Islet of Langerhans (tissue), 1 donor: ENCODE results near the gene COG3.
"Not testable (repeated sequence)": the region's sequence is repeated elsewhere in the genome, so short reads cannot be mapped to it uniquely, and the experiment has no call there.

Experiments used
- FAIRE-seq: peaks from one replicate; lab custom pipeline; 2011; peaks lifted over from hg19 to GRCh38; lab: Jason Lieb, UNC

The COG3 gene, protein sequence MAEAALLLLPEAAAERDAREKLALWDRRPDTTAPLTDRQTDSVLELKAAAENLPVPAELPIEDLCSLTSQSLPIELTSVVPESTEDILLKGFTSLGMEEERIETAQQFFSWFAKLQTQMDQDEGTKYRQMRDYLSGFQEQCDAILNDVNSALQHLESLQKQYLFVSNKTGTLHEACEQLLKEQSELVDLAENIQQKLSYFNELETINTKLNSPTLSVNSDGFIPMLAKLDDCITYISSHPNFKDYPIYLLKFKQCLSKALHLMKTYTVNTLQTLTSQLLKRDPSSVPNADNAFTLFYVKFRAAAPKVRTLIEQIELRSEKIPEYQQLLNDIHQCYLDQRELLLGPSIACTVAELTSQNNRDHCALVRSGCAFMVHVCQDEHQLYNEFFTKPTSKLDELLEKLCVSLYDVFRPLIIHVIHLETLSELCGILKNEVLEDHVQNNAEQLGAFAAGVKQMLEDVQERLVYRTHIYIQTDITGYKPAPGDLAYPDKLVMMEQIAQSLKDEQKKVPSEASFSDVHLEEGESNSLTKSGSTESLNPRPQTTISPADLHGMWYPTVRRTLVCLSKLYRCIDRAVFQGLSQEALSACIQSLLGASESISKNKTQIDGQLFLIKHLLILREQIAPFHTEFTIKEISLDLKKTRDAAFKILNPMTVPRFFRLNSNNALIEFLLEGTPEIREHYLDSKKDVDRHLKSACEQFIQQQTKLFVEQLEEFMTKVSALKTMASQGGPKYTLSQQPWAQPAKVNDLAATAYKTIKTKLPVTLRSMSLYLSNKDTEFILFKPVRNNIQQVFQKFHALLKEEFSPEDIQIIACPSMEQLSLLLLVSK

DNA sequence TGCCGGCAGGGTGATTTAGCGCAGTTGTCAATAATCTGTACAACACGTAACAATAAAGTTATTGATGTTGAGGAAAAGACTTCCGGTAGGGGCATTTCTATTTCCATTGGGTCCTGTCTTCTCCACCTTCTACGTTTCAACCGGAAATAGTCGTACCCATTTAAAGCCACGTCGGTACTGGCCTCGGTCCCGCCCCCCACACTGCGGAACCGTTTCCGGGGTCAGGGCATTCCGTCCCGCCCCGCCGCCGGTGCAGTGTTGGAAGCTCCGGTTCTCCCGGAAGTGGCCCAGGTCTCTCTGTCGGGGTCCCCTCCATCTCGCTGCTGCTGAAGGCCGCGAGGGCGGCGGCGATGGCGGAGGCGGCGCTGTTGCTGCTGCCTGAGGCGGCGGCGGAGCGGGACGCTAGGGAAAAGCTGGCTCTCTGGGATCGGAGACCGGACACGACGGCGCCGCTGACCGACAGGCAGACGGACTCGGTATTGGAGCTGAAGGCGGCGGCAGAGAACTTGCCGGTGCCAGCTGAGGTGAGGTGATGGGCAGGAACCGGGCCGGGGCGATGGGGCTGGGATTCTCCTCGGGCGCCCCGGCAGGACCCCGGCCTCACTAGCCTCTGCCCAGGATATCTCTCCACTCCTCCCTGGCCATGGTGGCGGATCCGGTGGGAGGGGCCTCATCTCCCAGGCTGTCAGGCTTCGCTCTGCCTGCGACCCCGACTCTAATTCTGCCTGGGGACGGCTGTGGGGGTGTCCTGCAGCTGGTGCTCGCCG lies at the start of gene COG3:
Gene COG3, plus strand, starts transcription at position 253 of the 767 bp plus-strand sequence. Its CDS starts 98 bp downstream, at position 351.
- peak; percentile 96 for FAIRE-seq

DNA sequence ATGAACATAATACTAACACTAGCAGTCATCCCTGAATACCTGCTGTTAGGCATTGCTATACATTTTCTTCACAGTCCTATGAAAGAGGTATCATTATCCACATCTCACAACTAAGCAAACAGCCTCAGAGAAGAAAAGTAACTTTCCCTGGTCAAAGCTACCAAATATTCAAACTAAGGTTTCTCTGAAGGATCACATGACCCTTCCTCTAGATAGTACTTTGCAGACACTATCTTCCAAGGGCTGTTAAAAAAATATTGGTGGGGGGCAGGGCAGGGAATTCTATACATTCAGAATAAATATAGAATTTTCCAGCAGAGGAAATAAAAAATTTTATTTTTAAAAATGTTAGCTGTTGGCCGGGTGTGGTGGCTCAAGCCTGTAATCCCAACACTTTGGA lies 49.6 kb upstream of the COG3 start:
- no peak for FAIRE-seq

DNA sequence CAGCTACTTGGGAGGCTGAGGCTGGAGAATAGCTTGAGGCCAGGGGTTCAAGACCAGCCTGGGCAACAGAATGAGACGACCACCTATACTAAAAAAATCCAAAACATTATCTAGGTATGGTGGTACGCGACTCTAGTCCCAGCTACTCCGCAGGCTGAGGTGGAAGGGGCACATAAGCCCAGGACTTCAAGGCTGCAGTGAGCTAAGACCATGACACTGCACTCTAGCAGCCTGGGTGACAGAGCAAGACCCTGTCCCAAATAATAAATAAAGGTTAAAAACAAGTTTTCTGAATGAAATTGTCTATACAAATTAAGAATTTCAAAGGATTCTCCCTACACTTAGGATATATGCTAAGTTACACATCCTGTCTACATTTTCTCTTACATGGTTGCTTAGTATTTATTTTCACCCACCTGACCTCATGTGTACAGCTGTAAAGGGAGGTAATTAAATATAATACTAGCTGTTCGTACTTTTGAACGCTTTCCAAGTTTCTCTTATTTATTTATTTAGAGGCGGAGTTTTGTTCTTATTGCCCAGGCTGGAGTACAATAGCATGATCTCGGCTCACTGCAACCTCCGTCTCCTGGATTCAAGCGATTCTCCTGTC lies 48.1 kb upstream of the COG3 start:
- no peak for FAIRE-seq

DNA sequence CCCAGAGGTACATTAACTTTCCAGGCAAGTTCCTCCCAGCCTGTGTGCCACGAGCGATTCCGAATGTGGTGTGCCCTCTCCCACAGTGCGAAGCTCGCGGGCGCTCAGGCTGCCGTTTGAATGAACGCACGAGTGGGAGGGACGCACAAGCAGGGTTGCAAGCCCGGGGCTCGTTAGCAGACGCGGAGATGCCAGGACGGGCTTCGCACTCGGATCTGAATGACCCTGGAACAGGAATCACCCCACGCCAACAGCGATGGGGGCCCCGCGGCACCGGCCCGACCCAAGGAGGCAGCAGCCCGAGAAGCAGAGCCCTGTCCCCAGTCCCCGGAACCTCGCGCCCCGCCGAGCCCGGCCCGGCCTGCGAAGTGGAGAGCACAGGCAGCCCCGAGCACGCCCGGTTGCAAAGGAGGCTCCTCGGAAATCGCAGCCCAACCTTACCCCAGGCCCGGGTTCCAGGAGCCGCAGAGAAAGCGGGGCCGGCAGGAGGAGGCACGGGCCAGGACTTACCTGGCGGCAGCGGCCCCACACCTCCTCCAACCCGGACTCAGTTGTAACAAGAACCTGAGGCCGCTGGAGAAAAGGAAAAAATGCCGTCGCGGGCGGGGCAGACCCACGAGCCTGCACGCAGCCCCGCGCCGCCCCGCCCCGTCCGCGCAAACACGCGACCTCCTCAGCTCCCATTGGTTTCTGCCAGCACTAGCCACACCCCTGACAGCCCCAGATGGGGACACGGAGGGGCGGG lies 46.8 kb upstream of the COG3 start, which contains the start of gene SLC25A30:
Gene SLC25A30, minus strand, starts transcription at position 584 of the 745 bp plus-strand sequence. CDS start 6,948 bp downstream, outside the sequence.
- no peak for FAIRE-seq

DNA sequence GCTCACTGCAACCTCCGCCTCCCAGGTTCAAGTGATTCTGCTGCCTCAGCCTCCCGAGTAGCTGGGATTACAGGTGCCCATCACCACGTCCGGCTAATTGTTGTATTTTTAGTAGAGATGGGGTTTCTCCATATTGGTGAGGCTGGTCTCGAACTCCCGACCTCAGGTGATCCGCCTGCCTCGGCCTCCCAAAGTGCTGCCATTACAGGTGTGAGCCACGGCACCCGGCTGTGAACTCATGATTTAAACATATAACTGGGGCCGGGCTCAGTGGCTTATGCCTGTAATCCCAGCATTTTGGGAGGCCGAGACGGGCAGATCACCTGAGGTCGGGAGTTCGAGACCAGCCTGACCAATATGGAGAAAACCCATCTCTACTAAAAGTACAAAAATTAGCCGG lies 45.4 kb upstream of the COG3 start:
- not testable (repeated sequence) for FAIRE-seq

DNA sequence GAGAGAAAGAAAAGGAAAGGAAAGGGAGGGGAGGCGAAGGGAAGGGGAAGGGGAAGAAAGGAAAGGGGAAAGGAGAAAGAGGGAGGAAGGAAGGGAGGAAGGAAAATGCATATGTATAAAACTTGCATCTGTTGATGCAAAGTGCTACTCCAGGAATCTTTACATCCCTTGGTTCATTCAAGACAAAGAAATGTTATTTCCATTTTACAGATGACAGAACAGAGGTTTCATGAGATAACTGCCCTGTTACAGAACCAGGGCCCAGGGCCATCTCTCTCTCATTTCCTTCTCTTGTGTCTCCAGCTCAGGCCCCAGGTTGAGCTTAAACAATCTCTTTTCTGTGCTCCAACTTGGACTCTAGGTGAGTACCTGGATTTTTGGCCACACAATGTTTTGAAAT lies 44.8 kb upstream of the COG3 start:
- FAIRE-seq: no peak

DNA sequence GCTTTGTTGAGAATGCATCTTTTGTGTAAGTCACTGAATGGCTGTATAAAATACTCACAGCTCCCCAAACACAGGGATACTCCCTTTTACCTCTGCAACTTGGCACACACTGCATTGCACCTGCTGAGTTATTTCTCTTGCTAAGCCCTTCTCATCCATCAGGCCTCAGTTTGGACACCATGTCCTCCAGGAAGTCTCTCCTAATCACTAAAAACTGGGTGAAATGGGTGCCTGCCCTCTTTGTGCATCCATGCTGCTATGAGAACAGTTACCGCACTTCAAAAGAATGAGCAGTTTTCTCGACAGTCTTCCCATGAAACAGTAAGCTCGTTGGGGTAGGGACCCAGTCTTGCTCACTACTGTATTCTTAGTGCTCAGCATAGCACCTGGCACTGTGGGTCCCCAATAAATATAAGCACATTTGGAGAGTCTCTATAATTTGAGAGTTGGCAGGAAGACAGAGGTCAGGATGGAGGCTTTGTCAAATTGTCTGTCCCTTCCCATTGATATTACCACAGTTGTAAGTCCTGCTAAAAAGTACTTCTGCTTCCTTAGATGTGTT lies 41.9 kb upstream of the COG3 start:
- no peak for FAIRE-seq

DNA sequence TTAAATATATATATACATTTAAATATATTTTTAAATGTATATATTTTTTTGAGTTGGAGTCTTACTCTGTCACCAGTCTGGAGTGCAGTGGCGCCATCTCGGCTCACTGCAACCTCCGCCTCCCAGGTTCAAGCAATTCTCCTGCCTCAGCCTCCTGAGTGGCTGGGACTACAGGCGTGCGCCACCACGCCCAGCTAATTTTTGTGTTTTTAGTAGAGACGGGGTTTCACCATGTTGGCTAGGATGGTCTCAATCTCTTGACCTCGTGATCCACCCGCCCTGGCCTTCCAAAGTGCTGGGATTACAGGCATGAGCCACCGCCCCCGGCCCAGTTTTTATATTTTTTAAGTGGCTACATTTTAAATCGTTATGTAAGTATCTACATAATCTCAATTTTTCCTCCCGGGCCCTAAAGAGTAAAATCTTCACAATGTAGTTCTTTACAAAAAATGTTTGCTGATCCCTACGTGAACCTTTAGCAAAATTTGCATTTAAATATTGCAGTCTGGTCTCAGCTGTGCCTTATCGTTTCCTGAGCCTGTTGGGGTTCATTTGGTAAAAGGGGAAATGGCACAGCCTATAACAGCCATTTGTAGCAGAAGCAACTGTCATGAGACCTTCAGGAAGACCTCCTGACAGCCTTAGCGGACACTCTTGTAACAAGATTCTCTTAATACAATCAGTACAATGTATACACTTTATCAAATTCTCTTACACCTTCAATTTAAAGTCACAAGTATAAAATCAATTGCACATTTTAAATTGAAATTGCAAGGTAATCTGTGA lies 38.5 kb upstream of the COG3 start:
- FAIRE-seq: not testable (repeated sequence)

DNA sequence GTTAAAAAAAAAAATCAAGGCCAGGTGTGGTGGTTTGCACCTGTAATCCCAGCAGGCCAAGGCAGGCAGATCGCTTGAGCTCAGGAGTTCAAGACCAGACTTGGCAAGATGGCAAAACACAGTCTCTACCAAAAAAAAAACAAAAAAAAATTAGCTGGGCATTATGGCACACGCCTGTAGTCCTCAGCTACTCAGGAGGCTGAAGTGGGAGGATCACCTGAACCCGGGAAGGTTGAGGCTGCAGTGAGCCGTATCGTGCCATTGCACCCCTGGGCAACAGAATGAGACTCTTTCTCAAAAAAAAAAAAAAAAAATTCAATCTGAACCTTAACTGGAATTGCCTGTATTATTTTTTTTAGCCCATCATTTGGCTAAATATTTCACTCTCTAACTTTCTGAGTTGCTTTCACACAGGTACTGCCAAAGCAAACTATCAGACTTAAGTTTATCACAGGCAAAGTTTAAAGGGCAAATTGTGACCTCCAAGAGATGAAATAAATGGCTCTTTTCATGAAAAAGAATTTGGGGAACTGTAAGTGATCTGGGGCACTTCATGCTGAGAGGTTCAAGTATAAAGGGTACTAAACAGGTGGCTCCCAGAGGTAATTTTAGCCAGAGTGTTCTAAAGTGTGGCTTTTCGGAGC lies 31.9 kb upstream of the COG3 start:
- no peak for FAIRE-seq

DNA sequence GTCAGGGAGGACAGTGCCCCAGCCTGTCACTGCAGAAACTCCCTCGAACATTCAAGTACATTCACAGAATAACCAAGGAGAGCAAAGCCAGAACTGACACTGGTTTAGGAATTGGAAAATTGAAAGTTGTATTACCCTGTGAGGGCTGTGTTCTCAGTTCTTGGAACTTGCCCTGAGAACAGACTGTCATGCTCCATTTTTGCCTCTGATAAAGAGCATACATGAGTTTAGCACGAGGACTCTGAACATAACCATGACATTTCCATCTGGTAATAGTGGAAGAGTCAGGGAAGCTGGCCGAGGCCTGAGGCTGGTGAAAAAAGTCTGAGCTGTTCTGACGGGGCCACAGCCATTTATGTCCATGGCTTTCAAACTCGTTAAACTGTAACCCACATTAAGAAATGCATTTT lies 31.4 kb upstream of the COG3 start:
- no peak for FAIRE-seq

DNA sequence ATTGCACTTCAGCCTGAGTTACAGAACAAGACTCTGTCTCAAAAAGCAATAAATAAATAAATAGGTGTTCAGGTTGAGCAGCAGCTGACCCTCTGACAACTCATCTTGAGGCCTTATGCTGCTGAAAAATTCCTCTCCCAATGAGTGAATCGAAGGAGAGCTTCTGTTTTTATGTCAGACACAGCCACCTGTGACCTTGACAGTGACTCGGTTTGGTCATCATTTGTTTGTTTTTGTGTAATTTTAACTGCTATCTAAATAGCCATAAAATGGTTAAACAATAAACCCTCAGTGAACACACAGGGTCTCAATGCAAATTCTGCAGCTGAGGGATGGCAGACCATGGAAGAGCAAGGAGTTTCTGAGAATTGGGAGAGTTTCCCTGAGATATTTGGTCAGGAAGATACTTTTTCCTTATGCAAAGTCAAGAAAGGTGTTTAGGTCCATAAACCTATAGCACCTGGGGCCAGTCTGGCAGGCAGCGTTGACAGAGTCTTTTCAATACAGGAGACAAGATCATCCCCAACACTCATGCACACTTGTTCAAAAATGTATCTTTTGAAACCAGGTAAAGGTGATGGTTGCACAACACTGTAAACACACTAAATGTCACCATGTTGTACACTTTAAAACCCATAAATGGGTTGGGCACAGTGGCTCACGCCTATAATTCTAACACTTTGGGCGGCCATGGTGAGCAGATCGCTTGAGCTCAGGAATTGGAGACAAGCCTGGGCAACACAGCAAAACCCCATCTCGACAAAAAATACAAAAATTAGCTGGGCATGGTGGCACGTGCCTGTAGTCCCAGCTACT lies 30.0 kb upstream of the COG3 start:
- no peak for FAIRE-seq

DNA sequence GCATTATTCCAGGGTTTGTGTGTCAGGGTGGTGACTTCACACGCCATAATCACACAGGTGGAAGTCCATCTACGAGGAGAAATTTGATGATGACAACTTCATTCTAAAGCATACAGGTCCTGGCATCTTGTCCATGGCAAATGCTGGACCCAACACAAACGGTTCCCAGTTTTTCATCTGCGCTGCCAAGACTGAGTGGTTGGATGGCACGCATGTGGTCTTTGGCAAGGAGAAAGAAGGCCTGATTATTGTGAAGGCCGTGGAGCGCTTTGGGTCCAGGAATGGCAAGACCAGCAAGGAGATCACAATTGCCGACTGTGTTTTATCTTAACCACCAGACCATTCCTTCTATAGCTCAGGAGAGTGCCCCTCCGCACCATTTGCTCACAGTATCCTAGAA lies 28.4 kb upstream of the COG3 start:
- no peak for FAIRE-seq

DNA sequence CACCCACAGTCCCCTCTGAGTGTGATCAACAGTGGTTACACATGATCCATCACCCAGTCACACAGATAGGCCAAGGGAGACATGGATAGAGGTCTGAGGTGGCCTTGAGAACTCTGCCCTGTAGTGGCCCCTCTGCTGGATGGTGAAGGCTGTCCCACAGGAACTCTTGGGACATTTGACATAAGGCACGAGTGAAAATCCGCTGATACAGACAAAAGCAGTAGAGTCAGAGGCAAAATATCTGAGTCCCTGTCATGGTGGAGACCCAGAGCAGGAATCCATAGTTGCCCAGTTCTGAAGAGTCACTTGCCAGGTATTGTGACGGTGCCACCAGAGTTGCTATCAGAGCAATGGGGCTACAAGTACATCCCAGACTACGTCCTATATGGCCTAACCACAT lies 27.8 kb upstream of the COG3 start:
- no peak for FAIRE-seq

DNA sequence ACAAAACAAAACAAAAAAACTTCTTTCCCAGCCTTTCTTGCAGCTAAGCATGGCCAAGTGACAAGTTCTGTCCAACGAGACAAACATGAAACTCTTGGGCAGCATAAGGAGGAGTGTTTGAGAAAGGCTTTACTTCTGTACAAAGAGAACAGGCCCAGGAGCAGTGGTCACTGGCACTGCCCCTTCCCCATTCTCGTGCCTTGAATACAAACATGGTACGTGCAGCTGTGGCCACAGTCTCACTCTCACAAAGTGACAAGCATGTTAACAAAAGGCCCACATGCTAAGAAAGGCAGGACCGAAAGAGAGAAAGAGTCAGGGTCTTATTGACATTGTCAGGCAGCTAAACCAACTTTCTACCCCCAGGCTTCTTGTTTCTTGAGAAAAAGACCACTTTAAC lies 26.8 kb upstream of the COG3 start:
- FAIRE-seq: no peak

DNA sequence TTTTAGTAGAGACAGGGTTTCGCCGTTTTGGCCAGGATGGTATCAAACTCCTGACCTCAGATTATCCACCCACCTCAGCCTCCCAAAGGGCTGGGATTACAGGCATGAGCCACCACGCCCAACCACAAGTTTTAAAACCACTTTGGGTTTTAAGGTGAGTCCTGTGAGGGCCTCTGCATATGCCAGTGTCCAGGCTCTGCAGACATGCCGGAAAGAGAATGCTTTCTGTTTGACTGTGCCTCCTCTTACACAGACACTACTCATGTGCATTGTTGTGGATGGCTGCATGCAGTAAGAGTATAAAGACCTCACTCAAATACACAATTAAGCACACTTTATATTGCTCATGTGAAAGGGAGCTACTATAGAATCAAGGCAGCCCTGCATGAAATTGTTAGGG lies 25.7 kb upstream of the COG3 start:
- FAIRE-seq: no peak

DNA sequence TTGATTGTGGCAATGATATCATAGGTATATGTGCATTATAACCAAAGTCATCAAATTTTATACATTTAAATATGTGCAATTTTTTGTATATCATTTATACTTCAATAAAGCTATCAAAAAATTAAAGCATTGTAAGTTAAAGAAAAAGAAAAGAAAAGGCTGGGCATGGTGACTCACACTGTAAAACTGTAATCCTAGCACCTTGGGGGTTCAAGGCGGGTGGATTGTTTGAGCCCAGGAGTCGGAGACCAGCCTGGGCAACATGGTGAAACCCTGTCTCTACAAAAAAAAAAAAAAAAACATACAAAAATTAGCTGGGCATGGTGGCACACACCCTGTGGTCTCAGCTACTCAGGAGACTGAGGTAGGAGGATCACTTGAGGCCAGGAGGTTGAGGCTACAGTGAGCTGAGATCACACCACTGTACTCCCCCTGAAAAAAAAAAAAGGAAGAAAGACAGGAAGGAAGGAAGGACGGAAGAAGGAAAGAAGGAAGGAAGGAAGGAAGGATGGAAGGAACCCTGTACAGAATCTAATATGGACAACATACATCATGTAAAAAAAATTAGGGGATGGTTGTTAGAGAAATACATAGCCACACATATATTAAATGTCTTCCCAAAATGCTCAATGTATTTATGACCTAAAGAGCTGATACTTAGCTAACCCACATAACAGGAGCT lies 24.8 kb upstream of the COG3 start:
- no peak for FAIRE-seq

DNA sequence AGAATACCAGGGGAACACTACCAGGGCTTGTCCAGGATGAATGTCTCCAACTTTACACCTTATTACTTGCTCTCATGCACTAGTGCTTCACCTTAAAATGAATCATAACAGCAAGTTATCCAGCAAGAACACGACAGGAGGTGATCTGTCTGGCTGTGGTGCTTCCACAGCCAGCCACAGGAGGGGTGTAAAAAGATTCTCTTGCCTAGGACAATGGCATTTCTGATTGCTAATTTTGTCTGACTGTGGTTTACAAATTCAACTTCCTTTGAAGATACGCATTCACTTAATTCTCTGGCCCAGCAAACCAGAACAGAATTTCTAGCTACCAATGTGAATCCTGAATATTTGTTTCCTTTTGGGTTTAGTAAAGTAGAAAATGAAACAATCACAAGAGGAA lies 23.1 kb upstream of the COG3 start:
- FAIRE-seq: no peak

DNA sequence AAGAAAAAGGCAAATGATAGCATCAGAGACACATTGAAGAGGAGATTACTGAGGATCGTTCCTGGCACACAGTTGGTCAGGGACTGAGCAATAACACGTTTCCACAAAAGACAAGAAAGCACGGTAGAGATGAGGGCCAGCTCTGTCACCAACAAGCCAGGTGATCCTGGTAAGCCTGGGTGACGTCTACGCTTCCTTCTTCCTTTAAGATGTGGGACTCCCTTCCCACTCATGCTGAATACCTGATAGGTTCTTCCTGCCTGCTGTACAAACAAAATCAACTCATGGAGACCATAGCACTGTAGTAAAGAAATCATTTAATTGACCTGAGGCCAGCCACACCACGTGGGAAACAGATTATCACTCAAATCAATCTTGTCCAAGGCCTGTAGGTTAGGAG lies 19.7 kb upstream of the COG3 start:
- no peak for FAIRE-seq
